HCT116 (cell line): ENCODE data around the gene LGALS9. TPM values are rescaled to one million over a fixed set of nuclear protein-coding genes. Genes with fewer than 3 reads are reported as not detected.

ENCODE experiments used
- ATAC-seq: fragments of 200-7000 bp; cut with Tn5 transposase; 2 replicates; pipeline ENCODE4 v1.9.1; 2020; ENCODE audit warnings: mild to moderate bottlenecking, moderate library complexity
- BruUV-seq: library from RNA; stranded (reverse); fragments of 400-500 nt; replicated peaks from 2 replicates; lab custom pipeline; 2021; lab: Mats Ljungman, UMichigan
- CTCF ChIA-PET: fragments of 300-600 bp; sonication (Branson Sonifier 250); formaldehyde crosslinking; loops from one replicate; lab custom pipeline; 2021; ENCODE audit warnings: antibody characterized with exemption; lab: Charles Lee
- POLR2A ChIA-PET: fragments of 300-600, 350-600 bp; sonication (Branson Sonifier 250); formaldehyde crosslinking; loops from one replicate; lab custom pipeline; 2021; ENCODE audit warnings: antibody characterized with exemption; lab: Charles Lee
- RAD21 ChIA-PET, 2 experiments: fragments of 300-600 bp; sonication (Branson Sonifier 250); formaldehyde crosslinking; loops; one replicate each; lab custom pipeline; 2023; ENCODE audit warnings: low total read pairs in 2 of 2; ENCODE audit not compliant: uncharacterized antibody in 2 of 2, unreplicated experiment in 2 of 2, low non-redundant PET in 1 of 2; lab: Charles Lee
- DNase-seq: peaks from one replicate; pipeline ENCODE4 v3.0.0-alpha.2; 2010; ENCODE audit warnings: low read depth, low spot score
- H2AFZ ChIP-seq: fragments of 200-600 bp; shearing (Covaris generic), sonication (generic); 2 replicates; pipeline ENCODE4 v1.6.1; 2017; ENCODE audit warnings: low read depth, mixed run types, mixed read lengths, antibody characterized with exemption, low read length; ENCODE audit not compliant: poor library complexity, severe bottlenecking
- H3K27ac ChIP-seq: 2 replicates; pipeline ENCODE4 v1.5.1; 2012; ENCODE audit warnings: low read depth, low read length
- H3K27me3 ChIP-seq: fragments of 200-600 bp; sonication (generic); 2 replicates; pipeline ENCODE4 v1.6.1; 2016; ENCODE audit warnings: mixed run types, low read length, mixed read lengths; ENCODE audit not compliant: insufficient read depth
- H3K36me3 ChIP-seq, 2 experiments: fragments of 200-500 bp in 1 of 2; fragments of 200-600 bp in 1 of 2; sonication (Bioruptor generic) in 1 of 2; sonication (generic) in 1 of 2; 2 replicates each; pipeline versions ENCODE4 v1.5.1 to v1.6.1; 2014 to 2016; ENCODE audit warnings: low read length in 2 of 2, inconsistent platforms in 1 of 2, mixed read lengths in 1 of 2, mixed run types in 1 of 2; ENCODE audit not compliant: insufficient read depth in 2 of 2, control insufficient read depth in 1 of 2
- H3K4me1 ChIP-seq, 2 experiments: fragments of 200-600 bp in 1 of 2; sonication (generic) in 1 of 2; 2 replicates each; pipeline versions ENCODE4 v1.5.1 to v1.6.1; 2012 to 2017; ENCODE audit warnings: low read length in 2 of 2, inconsistent platforms in 1 of 2, mild to moderate bottlenecking in 1 of 2, mixed read lengths in 1 of 2, mixed run types in 1 of 2, moderate library complexity in 1 of 2; ENCODE audit not compliant: insufficient read depth in 2 of 2, control insufficient read depth in 1 of 2
- H3K4me2 ChIP-seq: fragments of 200-600 bp; sonication (generic); 2 replicates; pipeline ENCODE4 v1.6.1; 2017; ENCODE audit warnings: mixed run types, low read length, mixed read lengths
- H3K4me3 ChIP-seq, 2 experiments: fragments of 200-600 bp in 1 of 2; sonication (generic) in 1 of 2; replicated peaks in 1 of 2; 2 replicates each; pipeline ENCODE4 v1.5.1; 2011 to 2016; ENCODE audit warnings: low read length in 2 of 2, control low read depth in 1 of 2, low read depth in 1 of 2, mild to moderate bottlenecking in 1 of 2, mixed read lengths in 1 of 2, mixed run types in 1 of 2
- H3K79me2 ChIP-seq: fragments of 200-600 bp; sonication (generic); 2 replicates; pipeline ENCODE4 v1.6.1; 2017; ENCODE audit warnings: mild to moderate bottlenecking, mixed run types, low read length, moderate library complexity, mixed read lengths; ENCODE audit not compliant: insufficient read depth
- H3K9ac ChIP-seq: fragments of 200-600 bp; sonication (generic); 2 replicates; pipeline ENCODE4 v1.6.1; 2016; ENCODE audit warnings: low read length, mixed read lengths
- H3K9me2 ChIP-seq: fragments of 200-600 bp; sonication (generic), shearing (Covaris generic); 2 replicates; pipeline ENCODE4 v1.6.1; 2017; ENCODE audit warnings: mixed run types, mild to moderate bottlenecking, moderate library complexity; ENCODE audit not compliant: insufficient read depth
- H3K9me3 ChIP-seq, 2 experiments: fragments of 200-500 bp in 1 of 2; fragments of 200-600 bp in 1 of 2; sonication (Bioruptor generic) in 1 of 2; sonication (generic) in 1 of 2; 2 replicates each; pipeline ENCODE4 v1.6.1; 2014 to 2017; ENCODE audit warnings: low read length in 2 of 2, mixed read lengths in 2 of 2, inconsistent platforms in 1 of 2, low read depth in 1 of 2, mild to moderate bottlenecking in 1 of 2, mixed run types in 1 of 2, moderate library complexity in 1 of 2; ENCODE audit not compliant: control insufficient read depth in 1 of 2, insufficient read depth in 1 of 2
- H4K20me1 ChIP-seq: fragments of 200-600 bp; sonication (generic), shearing (Covaris generic); 2 replicates; pipeline ENCODE4 v1.6.1; 2017; ENCODE audit warnings: mixed run types, mild to moderate bottlenecking, moderate library complexity; ENCODE audit not compliant: insufficient read depth
- CBX3 ChIP-seq: IDR thresholded peaks from 2 replicates; pipeline ENCODE4 v1.6.1; 2012; ENCODE audit warnings: low read depth
- EGR1 ChIP-seq: IDR thresholded peaks from 2 replicates; pipeline ENCODE4 v1.6.1; 2012; ENCODE audit warnings: low read depth
- ELF1 ChIP-seq: IDR thresholded peaks from 2 replicates; pipeline ENCODE4 v1.6.1; 2012; ENCODE audit warnings: low read depth, borderline replicate concordance
- EZH2phosphoT487 ChIP-seq: fragments of 200-600 bp; IDR thresholded peaks from 2 replicates; pipeline ENCODE4 v1.6.1; 2018; ENCODE audit warnings: antibody characterized with exemption, borderline replicate concordance
- FOSL1 ChIP-seq: IDR thresholded peaks from 2 replicates; pipeline ENCODE4 v1.6.1; 2012; ENCODE audit warnings: low read depth
- POLR2AphosphoS5 ChIP-seq: IDR thresholded peaks from 2 replicates; pipeline ENCODE4 v1.6.1; 2011; ENCODE audit warnings: mild to moderate bottlenecking, low read depth, low read length, moderate library complexity
- RAD21 ChIP-seq: IDR thresholded peaks from 2 replicates; pipeline ENCODE4 v1.6.1; 2012; ENCODE audit warnings: low read depth, mild to moderate bottlenecking
- SIN3A ChIP-seq: IDR thresholded peaks from 2 replicates; pipeline ENCODE4 v1.6.1; 2012; ENCODE audit warnings: low read depth
- TCF7L2 ChIP-seq: IDR thresholded peaks from 2 replicates; pipeline ENCODE4 v1.7.0; 2011; ENCODE audit warnings: borderline replicate concordance, inconsistent platforms; ENCODE audit not compliant: insufficient read depth, insufficient read length; ENCODE audit errors: extremely low read depth
- ZNF274 ChIP-seq: fragments of 200-500 bp; sonication (Bioruptor generic); IDR thresholded peaks from 2 replicates; pipeline ENCODE4 v1.6.1; 2014; ENCODE audit warnings: mild to moderate bottlenecking, low read depth, low read length, inconsistent platforms
- intact Hi-C: fragments of 100-400 bp; cut with micrococcal nuclease; formaldehyde crosslinking; loops from 2 replicates; pipeline ENCODE4 v1.10.0; 2022
- total RNA-seq: library from RNA; stranded (reverse); gene quantifications from one replicate; pipeline ENCODE4 v1.2.1, GENCODE V29; 2021; ENCODE audit not compliant: unreplicated experiment
- TF ChIP-seq, protein P1 (sequence below): IDR thresholded peaks from 2 replicates; pipeline ENCODE4 v1.6.1; 2012
- TF ChIP-seq, protein P2 (sequence below), 3 experiments: fragments of 200-600 bp in 1 of 3; sonication (generic) in 1 of 3; IDR thresholded peaks in 2 of 3; conservative IDR thresholded peaks in 1 of 3; 2 replicates each; pipeline ENCODE4 v1.5.1; 2012 to 2017; ENCODE audit warnings: low read depth in 2 of 3, low read length in 2 of 3, antibody characterized with exemption in 1 of 3, borderline replicate concordance in 1 of 3, control low read depth in 1 of 3, mild to moderate bottlenecking in 1 of 3, mixed read lengths in 1 of 3, mixed run types in 1 of 3, moderate library complexity in 1 of 3; ENCODE audit not compliant: insufficient read depth in 1 of 3
- TF ChIP-seq, protein P3 (sequence below): IDR thresholded peaks from 2 replicates; pipeline ENCODE4 v1.6.1; 2012

The LGALS9 gene
- total RNA-seq, 1 experiment from 2014 or later = 1.9 TPM

DNA sequence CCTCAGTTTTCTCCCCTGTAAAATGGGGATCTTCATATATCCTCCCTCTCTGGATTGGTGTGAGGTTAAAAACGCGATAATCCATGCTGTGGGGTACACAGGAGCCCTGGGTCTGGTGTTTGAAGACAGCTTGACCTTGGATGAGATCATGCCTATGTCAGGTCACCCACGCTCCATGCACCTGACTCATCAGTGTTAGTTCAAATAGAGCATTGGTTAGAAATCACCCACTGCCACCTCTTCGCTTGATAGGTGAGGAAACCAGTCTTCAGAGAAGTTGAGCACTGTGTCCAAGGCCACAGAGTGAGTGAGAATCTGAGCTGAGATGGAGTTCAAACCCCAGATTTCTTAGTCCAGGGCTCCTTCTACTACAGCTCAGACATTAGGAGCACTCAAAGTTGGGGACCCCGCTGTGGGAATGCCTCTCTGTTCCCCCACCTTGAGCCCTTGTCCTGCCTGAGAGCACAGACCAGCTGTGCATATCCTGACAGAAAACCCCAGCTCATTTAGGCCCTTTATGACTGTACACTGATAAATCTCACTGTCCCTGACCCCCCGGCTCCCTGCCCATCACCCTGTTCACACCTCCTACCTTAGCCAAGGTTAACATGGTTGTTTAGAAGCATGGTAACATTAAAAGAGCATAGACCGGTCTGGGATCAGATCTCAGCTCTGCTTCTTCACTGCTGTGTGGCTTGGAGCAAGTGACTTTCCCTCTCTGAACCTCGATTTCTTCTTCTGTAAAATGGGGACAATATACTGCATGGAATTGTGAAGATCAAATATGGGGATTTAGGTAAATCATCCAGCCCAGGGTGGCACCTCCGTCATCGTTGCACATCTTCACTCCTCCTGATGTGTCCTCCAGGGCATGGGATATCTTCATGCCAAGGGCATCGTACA, 22.4 kb upstream of the LGALS9 start:
- no peak overlapping the region for H2AFZ ChIP-seq
- no peak for TF ChIP-seq FOSL1
- no peak overlapping the region for H3K4me3 ChIP-seq
- intact Hi-C loops = loop anchor here (1.0 to 5.0 kb wide), 2 partner anchors 43 to 274 kb away; no protein-coding TSS in a partner anchor
- no peaks in the 10 kb centered on the region for H3K9me3 ChIP-seq
- H4K20me1 ChIP-seq = no peaks in the 10 kb centered on the region
- H3K27ac ChIP-seq = no peak overlapping the region
- no peaks in the 10 kb centered on the region for H3K9me2 ChIP-seq
- no peak for DNase-seq
- H3K4me1 ChIP-seq = no peaks in the 10 kb centered on the region
- H3K36me3 ChIP-seq = no peaks in the 10 kb centered on the region
- RAD21 ChIA-PET = no interaction called here
- no peak overlapping the region for H3K9ac ChIP-seq
- no peak for ATAC-seq
- H3K27me3 ChIP-seq = no peaks in the 10 kb centered on the region
- no TSS peak for BruUV-seq
- H3K4me2 ChIP-seq = no peak overlapping the region
- POLR2A ChIA-PET = no interaction called here
- H3K79me2 ChIP-seq = no peaks in the 10 kb centered on the region
- CTCF ChIA-PET = interaction anchor here (2.3 kb wide), 1 partner anchor 9 kb away, joined by 8 read pairs; no protein-coding TSS in a partner anchor

DNA sequence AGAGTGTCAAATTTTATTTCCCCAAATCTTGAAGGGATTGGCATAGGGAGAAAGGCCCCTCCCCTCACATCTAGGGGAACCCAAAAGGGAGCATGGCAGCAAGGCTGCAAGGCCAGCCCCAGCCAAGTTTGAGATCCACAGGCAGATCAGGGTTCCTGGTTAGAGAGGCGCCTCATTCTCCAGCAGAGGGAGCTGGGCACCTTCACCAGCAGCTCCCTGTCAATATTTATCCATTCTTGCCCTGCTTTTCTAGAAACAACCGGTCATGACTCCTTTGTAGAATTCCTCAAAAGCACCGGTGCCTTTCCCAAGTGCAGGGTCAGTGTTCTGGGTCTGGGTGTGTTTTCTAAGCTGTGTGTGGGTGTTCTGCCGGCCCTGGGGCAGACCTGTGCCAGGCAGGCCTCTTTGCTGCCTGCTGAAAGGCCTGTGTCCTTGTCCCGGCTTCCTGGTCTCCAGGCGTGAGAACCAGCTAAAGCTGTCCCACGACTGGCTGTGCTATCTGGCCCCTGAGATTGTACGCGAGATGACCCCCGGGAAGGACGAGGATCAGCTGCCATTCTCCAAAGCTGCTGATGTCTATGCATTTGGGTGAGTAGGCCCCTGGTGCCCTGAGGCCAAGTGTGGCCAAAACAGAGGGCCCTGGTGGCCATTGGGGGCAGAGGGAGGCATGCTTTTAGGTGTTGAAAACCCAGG, 21.2 kb upstream of the LGALS9 start:
- ChIA-PET POLR2A (no interaction called here), CTCF (interaction anchor here (0.6 to 2.5 kb wide), 7 partner anchors 9 to 45 kb away, joined by 3 to 9 read pairs (median 4); no protein-coding TSS in a partner anchor), RAD21 (no interaction called here)
- ATAC-seq (peak; percentile 91), DNase-seq (no peak)
- no peak overlapping the region for H3K27ac ChIP-seq
- no peak overlapping the region for H3K4me3 ChIP-seq
- no peaks in the 10 kb centered on the region for H3K27me3 ChIP-seq
- no peaks in the 10 kb centered on the region for H3K36me3 ChIP-seq
- no TSS peak for BruUV-seq
- no peaks in the 10 kb centered on the region for H3K79me2 ChIP-seq
- H3K9me3 ChIP-seq = no peaks in the 10 kb centered on the region
- H2AFZ ChIP-seq = no peak overlapping the region
- no peaks in the 10 kb centered on the region for H3K4me1 ChIP-seq
- no peaks in the 10 kb centered on the region for H4K20me1 ChIP-seq
- H3K9me2 ChIP-seq = no peaks in the 10 kb centered on the region
- H3K9ac ChIP-seq = no peak overlapping the region
- intact Hi-C loops = loop anchor here (1.0 to 5.0 kb wide), 2 partner anchors 42 to 273 kb away; no protein-coding TSS in a partner anchor
- H3K4me2 ChIP-seq = no peak overlapping the region
- TF ChIP-seq EZH2phosphoT487 (no peak), TCF7L2 (no peak), RAD21 (peak; percentile 65), ZNF274 (no peak), POLR2AphosphoS5 (no peak), CBX3 (no peak), SIN3A (no peak), ELF1 (no peak), EGR1 (no peak)
- TF ChIP-seq, protein P1, sequence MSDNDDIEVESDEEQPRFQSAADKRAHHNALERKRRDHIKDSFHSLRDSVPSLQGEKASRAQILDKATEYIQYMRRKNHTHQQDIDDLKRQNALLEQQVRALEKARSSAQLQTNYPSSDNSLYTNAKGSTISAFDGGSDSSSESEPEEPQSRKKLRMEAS = no peak
- TF ChIP-seq, protein P2, sequence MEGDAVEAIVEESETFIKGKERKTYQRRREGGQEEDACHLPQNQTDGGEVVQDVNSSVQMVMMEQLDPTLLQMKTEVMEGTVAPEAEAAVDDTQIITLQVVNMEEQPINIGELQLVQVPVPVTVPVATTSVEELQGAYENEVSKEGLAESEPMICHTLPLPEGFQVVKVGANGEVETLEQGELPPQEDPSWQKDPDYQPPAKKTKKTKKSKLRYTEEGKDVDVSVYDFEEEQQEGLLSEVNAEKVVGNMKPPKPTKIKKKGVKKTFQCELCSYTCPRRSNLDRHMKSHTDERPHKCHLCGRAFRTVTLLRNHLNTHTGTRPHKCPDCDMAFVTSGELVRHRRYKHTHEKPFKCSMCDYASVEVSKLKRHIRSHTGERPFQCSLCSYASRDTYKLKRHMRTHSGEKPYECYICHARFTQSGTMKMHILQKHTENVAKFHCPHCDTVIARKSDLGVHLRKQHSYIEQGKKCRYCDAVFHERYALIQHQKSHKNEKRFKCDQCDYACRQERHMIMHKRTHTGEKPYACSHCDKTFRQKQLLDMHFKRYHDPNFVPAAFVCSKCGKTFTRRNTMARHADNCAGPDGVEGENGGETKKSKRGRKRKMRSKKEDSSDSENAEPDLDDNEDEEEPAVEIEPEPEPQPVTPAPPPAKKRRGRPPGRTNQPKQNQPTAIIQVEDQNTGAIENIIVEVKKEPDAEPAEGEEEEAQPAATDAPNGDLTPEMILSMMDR (IDR thresholded peaks at IDR 0.05 in 2 of 3, conservative IDR thresholded peaks at IDR 0.05 in 1 of 3; ENCODE audit: borderline replicate concordance in 1 of 3, insufficient read depth in 1 of 3, low read depth in 2 of 3, low read length in 2 of 3) = peak; percentile 53 to 61 (median 60); a peak in 5 of 6 replicates
- TF ChIP-seq, protein P3, sequence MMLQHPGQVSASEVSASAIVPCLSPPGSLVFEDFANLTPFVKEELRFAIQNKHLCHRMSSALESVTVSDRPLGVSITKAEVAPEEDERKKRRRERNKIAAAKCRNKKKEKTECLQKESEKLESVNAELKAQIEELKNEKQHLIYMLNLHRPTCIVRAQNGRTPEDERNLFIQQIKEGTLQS = no peak
